Endothelial cell of umbilical vein (primary cell): ENCODE results near the gene PSTPIP1.

Experiments used
- EZH2 ChIP-seq: IDR thresholded peaks from 2 replicates; pipeline ENCODE4 v1.6.1; 2012; ENCODE audit warnings: borderline replicate concordance, low read depth, mild to moderate bottlenecking, moderate library complexity, low read length, inconsistent platforms; ENCODE audit not compliant: severe bottlenecking
- FOS ChIP-seq: IDR thresholded peaks from 2 replicates; pipeline ENCODE4 v1.6.1; 2011; ENCODE audit warnings: mild to moderate bottlenecking, low read length, moderate library complexity, borderline replicate concordance; ENCODE audit not compliant: insufficient read depth
- GATA2 ChIP-seq: IDR thresholded peaks from 2 replicates; pipeline ENCODE4 v1.7.0; 2011; ENCODE audit warnings: low read depth, mild to moderate bottlenecking, moderate library complexity, mixed read lengths, low read length; ENCODE audit not compliant: insufficient read length, insufficient read depth
- JUN ChIP-seq: IDR thresholded peaks from 2 replicates; pipeline ENCODE4 v1.6.1; 2011; ENCODE audit warnings: borderline replicate concordance, low read depth; ENCODE audit not compliant: insufficient read length, insufficient read depth
- MAX ChIP-seq: IDR thresholded peaks from 2 replicates; pipeline ENCODE4 v1.6.1; 2011; ENCODE audit not compliant: insufficient read depth, insufficient read length
- MYC ChIP-seq: IDR thresholded peaks from one replicate; pipeline ENCODE4 v1.6.1; 2011; ENCODE audit warnings: mild to moderate bottlenecking, low read depth, low read length
- POLR2A ChIP-seq: IDR thresholded peaks from 2 replicates; pipeline ENCODE4 v1.6.1; 2012; ENCODE audit warnings: low read depth, mild to moderate bottlenecking, control low read depth, low read length
- POLR2AphosphoS5 ChIP-seq: IDR thresholded peaks from 2 replicates; pipeline ENCODE4 v1.6.1; 2012; ENCODE audit warnings: low read depth, mild to moderate bottlenecking, control low read depth, low read length, moderate library complexity; ENCODE audit not compliant: insufficient read depth
- TF ChIP-seq, protein P1 (sequence below), 2 donors: IDR thresholded peaks; 1 replicate in 1 of 2; 2 replicates in 1 of 2; pipeline ENCODE4 v1.5.1; 2011; ENCODE audit warnings: low read length in 2 of 2, mild to moderate bottlenecking in 2 of 2, moderate library complexity in 2 of 2, control low read depth in 1 of 2, inconsistent platforms in 1 of 2, low read depth in 1 of 2; ENCODE audit not compliant: insufficient read depth in 1 of 2; ENCODE audit errors: extremely low read depth in 1 of 2

DNA sequence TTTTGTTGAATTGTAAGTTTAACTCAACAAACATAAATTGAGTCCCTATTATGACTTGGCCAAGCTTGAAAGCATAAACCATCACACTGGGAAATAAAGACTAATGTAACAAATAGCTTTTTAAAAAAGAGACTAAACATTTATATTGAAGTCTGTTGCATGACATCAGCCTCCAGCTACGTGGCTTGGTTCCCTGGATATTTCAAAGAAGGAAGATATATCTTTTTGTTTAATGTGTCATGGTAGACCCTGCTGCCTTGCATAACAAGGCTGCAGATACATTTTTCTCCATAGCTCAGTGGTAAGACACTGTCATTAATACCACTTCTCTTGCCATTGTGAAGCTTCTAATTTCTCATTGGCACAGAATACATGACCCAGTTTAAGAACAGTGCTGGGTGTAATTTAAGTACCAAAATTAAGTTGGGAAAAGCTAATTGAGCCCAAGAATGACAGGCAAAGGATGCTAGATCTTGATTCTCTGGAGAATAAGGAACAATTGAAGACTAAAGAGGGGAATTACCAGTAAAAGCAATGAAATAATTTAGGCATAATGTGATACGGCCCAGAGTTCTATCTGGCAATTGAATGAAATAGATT lies 49.3 kb upstream of the PSTPIP1 start:
- TF ChIP-seq, protein P1, sequence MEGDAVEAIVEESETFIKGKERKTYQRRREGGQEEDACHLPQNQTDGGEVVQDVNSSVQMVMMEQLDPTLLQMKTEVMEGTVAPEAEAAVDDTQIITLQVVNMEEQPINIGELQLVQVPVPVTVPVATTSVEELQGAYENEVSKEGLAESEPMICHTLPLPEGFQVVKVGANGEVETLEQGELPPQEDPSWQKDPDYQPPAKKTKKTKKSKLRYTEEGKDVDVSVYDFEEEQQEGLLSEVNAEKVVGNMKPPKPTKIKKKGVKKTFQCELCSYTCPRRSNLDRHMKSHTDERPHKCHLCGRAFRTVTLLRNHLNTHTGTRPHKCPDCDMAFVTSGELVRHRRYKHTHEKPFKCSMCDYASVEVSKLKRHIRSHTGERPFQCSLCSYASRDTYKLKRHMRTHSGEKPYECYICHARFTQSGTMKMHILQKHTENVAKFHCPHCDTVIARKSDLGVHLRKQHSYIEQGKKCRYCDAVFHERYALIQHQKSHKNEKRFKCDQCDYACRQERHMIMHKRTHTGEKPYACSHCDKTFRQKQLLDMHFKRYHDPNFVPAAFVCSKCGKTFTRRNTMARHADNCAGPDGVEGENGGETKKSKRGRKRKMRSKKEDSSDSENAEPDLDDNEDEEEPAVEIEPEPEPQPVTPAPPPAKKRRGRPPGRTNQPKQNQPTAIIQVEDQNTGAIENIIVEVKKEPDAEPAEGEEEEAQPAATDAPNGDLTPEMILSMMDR (IDR thresholded peaks at IDR 0.05; ENCODE audit: extremely low read depth in 1 of 2, insufficient read depth in 1 of 2, low read depth in 1 of 2, low read length in 2 of 2): no peak
- TF ChIP-seq POLR2A: no peak
- no peak for TF ChIP-seq MAX
- TF ChIP-seq POLR2AphosphoS5: no peak
- TF ChIP-seq EZH2: no peak
- no peak for TF ChIP-seq FOS
- TF ChIP-seq JUN: no peak
- no peak for TF ChIP-seq MYC
- TF ChIP-seq GATA2: no peak
